H7 (cell line): Measurements from ENCODE around the gene C3orf20. TPM values are rescaled to one million over a fixed set of nuclear protein-coding genes. Genes with fewer than 3 reads are reported as not detected.
"Not testable (repeated sequence)": the region's sequence is repeated elsewhere in the genome, so short reads cannot be mapped to it uniquely, and the experiment has no call there.

Experiments
- DNase-seq: peaks from one replicate; pipeline ENCODE4 v3.0.0; 2012
- H3K27me3 ChIP-seq: 2 replicates; pipeline ENCODE4 v1.6.0; 2011; ENCODE audit warnings: mild to moderate bottlenecking, low read length; ENCODE audit not compliant: control insufficient read depth, insufficient read depth
- H3K36me3 ChIP-seq: replicated peaks from 2 replicates; pipeline ENCODE4 v1.5.1; 2011; ENCODE audit warnings: low read length; ENCODE audit not compliant: control insufficient read depth, insufficient read depth
- H3K4me3 ChIP-seq: 2 replicates; pipeline ENCODE4 v1.5.1; 2011; ENCODE audit warnings: low read depth, mild to moderate bottlenecking, control low read depth, low read length, moderate library complexity; ENCODE audit not compliant: insufficient read depth
- total RNA-seq: library from RNA; depleted of rRNA; stranded (reverse); fragments of >200 nt; shearing (Covaris generic); gene quantifications from 2 replicates; pipeline ENCODE4 v1.2.3, GENCODE V29; 2014

Gene C3orf20
- total RNA-seq, 1 experiment from 2014 or later: 0.07 TPM

DNA sequence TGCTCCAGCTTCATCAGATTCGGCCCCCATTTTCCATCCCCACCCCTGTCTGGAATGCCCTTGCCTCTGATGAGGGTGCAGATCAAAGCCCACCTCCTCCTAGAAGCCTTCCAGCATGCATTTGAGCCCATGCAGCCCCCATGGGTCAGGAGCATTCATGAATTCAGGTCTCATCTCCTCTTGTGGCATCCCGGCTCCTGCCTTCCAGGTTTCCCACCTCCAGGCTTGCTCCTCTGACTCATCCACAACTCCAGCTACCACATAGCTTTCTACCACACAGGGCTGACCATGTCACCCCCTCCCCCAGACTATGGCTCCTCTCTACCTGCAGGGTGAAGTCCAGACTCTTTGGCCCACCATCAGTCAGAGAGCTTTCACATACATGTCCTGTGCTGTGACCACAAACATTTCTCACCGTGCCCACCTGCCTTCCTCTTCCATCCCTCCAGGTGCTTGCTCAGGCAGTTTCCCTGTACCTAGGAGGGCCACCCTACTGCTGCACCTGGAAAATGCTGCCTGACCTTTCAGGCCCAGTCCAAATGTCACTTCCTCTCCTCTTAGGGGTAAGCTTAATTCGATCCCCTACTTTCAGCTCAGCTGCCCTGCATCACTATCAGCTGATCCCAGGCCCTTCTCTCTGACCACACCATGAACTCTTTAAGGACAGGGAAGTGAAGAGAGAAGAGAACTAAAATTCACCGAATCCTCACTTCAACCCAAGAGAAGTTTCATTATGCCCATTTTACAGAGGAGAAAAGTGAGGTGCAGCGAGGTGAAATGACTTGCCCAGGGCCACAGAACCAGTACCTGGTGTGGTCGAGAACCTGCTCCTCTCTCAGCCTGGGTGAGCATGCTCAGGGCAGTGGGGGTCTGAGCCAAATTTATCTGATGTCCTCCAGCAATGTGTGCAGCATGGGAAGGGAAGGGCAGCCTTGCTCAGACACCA is 130.2 kb downstream of the C3orf20 start:
- DNase-seq: no peak
- no peak overlapping the region for H3K4me3 ChIP-seq
- peaks cover 15% of the 10 kb centered on the region for H3K27me3 ChIP-seq
- H3K36me3 ChIP-seq: no peaks in the 10 kb centered on the region

DNA sequence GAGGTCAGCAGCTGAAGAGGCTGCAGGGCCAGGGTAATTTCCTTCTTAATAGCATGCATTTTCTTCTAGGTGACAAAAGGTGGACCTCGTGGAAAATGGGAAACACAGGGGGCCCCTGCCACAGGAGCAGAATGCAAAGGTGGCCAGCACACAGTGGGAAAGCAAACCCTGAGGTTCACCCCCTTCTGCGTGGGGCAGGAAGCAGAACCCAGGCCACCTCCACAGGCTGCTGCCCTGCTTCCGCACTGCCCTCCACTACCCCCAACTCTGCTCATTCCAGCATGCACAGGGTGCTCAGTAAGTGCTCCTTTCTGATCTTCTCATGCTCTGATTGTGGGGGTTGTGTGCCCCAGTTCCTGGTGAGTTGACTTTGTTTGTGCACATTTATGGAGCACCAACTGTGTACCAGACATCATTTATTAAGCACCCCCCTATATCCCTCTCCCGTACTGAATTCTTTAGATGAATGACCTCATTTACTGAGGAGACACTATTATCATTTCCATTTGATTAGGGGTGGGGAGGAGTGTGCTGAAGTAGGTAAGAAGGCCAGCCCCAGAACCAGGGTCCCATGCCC is 131.1 kb downstream of the C3orf20 start:
- Histone ChIP-seq H3K27me3 (peaks cover 20% of the 10 kb centered on the region), H3K4me3 (no peak overlapping the region)
- no peak for DNase-seq

DNA sequence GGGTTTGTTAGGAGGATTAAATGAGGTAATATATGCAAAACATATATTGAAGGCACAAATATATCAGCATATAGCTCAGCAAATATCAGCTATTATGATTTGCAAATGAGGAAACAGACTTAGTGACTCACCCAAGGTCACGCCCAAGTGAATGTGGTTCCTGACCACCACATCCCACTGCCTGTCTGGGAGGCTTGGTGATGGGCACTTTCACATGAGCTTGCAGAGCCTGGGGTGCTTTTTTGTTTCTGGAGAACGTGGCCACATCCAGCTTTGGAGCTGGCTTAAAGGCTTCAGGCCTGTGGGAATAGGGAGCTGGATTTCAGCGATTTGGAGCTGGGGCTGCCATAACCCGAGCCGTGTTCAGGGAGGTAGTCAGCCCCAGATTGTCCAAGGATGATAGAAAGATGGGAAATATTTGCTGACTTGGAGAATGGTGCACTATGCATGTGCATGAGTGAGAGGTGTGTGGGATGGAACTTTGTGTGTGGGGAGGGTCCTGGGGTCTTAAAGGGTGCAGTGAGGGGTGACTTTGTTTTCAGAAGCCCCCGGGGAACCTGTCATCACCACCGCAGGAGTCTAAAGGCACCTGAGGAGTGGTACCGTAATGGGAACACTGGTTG is 131.8 kb downstream of the C3orf20 start:
- peaks cover 26% of the 10 kb centered on the region for H3K27me3 ChIP-seq

More for the DNA sequence above, 131.1 kb downstream of the C3orf20 start:
- no peaks in the 10 kb centered on the region for H3K36me3 ChIP-seq

DNA sequence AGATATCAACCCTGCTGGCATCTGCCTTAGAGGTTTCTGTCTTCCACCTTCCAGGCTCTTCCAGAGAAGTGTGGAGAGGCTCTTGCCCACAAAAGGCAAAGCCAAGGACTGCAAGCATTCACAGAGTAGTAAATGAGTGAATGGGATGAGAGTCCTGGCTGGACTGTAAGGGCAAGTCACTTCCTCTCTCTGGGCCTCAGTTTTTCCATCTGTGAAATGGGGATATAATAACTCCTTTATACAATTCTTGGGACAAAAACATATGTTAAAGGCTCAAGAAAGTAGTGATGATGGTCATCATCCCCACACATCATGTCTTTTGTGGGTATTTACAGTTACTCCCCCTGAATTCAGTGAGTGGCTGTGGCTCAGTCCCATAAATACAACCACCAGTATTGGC is 133.1 kb downstream of the C3orf20 start:
- no peaks in the 10 kb centered on the region for H3K36me3 ChIP-seq
- H3K27me3 ChIP-seq: peaks cover 26% of the 10 kb centered on the region

More for the DNA sequence above, 131.8 kb downstream of the C3orf20 start:
- Histone ChIP-seq H3K36me3 (no peaks in the 10 kb centered on the region), H3K4me3 (no peak overlapping the region)
- no peak for DNase-seq

DNA sequence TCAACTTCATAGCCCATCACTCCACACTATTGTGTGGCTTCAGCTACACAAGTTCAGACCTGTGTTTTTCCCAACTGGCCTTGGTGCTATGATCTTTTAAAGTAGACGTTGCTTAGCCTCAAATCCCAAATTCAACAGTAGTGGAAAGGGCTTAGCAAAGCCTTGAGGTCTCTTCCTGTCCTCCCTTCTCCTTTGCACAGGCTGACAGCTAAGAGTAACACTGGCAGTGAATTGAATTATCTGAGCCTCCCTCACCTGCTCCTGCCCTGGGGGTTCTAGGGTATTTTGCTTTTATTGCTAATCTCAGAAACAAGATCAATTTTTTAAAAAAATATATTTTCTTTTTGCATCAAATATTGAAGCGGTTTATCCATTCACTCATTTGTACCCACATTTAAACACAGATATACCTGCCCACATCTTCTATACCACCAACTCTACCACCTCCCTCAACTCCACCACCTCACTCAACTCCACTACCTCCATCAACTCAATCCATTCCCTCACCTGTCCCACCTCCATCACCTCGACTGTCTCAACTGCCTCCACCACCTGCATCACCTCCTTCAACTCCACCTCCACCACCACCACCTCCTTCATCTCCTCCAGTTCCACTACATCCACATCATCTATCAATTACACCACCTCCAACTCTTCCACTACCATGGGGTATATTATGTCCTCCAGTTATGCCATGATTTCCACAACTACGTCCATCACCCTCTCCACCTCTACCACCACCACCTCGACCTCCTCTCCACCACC is 133.7 kb downstream of the C3orf20 start:
- H3K27me3 ChIP-seq: peaks cover 26% of the 10 kb centered on the region
- no peaks in the 10 kb centered on the region for H3K36me3 ChIP-seq
- no peak for DNase-seq
- no peak overlapping the region for H3K4me3 ChIP-seq

More for the DNA sequence above, 133.1 kb downstream of the C3orf20 start:
- no peak overlapping the region for H3K4me3 ChIP-seq
- no peak for DNase-seq

DNA sequence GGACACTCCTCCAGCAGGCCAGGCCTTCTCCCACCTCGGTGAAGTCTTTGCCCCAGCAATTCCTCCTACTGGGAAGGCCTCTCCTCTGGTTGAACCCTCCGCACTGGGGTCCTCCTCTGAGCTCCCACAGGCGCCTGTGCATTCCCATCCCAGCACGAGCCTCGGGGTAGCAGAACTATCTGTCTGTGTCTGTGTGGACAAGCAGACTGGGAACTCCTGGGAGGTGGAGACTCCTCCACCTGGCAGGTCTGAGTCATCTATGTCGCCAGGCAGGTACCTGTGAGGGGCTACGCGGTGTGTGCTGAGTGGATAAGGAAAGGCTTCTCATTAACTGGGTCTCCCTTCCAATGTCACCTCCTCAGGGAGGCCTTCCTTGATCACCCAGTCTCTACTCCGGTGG is 134.7 kb downstream of the C3orf20 start:
- H3K27me3 ChIP-seq: peaks cover 26% of the 10 kb centered on the region

DNA sequence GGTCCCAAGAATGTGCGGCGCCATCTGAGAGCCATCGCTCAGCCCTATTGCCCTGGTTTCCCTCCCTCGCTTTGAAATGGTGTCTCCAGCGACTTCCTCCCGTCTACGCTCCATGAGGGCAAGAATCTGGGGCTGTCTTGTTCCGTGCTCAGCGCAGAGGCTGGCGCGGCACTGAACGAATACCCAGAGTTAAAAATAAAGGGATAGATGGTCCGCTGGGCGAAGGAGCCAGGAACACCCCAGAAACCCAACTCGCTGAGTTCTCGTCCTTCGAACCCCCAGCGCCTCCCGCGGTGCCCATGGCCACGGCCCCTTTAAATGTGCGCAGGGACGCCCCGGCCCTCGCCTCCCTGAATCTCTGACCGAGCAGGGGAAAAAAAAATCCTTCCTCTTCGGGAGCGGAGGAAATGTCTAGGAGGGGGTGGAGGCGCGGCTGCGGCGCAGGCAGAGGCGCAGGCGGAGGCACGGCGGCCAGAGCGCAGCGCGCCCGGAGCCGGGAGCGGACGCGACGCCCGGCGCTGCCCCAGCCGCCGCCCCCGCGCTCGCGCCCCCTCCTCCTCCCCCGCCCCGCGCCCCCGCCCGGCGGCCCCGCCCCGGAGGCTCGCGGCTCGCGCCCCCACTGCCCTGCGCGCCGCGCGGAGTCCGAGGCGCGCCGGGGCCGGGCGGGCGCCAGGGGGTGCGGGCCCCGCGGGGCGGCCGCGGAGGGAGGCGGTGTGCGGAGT is 135.3 kb downstream of the C3orf20 start:
- DNase-seq: peak; percentile 93

More for the DNA sequence above, 134.7 kb downstream of the C3orf20 start:
- peak overlapping the region; percentile 55 for H3K4me3 ChIP-seq
- H3K36me3 ChIP-seq: not testable (repeated sequence)
- peak; percentile 66 for DNase-seq

DNA sequence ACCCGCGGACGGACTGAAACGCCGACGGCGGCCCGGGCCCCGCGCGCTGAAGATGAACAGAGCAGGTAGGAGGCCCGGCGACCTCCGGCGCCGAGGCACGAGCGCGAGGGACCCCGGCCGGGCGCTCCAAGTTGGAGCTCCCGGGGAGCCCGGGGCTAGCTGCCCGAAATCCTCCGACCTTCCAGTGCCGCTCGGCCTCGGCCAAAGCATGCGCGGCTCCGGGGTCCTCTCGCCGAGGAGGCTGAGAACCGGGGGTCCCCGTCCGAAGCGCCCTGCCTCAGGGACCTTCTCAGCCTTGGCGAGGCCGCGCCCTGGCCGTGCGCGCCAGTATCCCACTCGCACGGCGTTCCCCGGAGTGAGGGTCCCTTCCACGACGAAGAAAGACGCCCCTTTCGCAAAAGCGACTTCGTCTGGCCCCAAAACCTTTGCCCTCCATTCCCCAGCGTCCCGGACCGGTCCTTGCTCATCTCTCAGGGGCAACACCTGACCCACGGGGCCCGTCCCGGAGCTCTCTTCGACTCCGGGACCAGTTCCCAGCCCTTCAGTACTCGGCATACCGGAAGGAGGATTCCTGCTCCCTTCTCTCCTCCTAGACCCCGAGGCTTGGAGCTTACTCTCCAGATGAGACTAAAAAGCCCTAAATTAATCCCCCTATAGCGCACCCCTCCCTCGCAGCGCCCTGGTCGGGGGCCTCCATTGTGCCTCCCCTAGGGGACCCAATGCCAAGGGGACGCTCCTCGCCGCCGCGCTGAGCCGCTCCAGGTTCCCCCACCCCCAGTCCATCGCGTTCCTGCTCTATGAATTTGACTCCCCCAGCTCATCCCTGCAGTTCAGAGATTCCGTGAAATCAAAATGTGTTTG is 136.1 kb downstream of the C3orf20 start:
- Histone ChIP-seq H3K4me3 (peak overlapping the region; percentile 78), H3K27me3 (peaks cover 26% of the 10 kb centered on the region), H3K36me3 (no peaks in the 10 kb centered on the region)
- peak; percentile 87 for DNase-seq

More for the DNA sequence above, 135.3 kb downstream of the C3orf20 start:
- peaks cover 26% of the 10 kb centered on the region for H3K27me3 ChIP-seq
- H3K36me3 ChIP-seq: no peaks in the 10 kb centered on the region
- H3K4me3 ChIP-seq: peak overlapping the region; percentile 78

DNA sequence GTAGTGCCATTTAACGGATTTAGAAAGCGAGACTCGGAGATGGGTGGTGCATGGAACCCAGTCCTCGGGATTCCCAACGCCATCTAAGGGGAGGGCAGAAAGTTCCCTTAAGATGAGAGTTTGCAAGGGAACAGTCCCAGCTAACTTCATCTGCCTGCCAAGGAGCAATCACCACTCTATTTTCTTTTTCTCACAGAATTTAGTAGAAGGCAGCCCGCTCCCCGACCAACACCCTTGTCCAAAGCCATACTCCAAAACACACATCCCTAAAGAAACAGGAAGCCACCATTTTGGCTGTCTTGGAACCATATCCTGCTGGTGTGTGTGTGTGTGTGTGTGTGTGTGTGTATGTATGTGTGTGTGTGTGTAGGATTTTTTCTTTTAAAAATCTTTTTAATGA is 136.7 kb downstream of the C3orf20 start:
- Histone ChIP-seq H3K36me3 (no peaks in the 10 kb centered on the region), H3K4me3 (peak overlapping the region; percentile 78), H3K27me3 (peaks cover 26% of the 10 kb centered on the region)
- no peak for DNase-seq

DNA sequence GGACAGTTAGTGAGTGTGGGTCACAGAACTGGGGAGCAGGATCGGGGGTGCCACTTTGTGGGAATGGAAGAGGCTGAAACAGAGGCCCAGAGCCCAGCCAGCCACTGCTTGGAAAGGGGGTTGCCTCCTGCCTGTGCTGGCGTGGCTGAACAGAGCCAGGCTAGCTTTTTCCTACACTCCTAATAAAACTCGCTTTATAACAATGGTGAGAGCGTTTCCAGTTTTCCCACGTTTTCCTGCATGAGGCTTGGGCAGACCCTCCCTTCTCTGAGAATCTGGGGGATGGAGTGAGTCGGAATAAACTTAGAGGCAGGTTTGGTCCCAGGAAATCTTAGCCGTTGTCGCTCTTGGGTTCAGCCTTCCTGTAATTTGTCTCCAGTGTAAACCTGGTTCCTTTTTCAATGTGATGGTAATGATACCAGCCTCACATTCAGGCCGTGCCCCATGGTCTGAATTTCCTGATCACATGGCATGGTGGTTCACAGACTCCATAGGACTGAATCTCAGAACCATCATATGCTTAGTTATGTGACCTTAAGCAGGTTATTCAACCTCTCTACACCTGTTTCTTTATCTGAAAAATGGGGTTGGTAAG is 137.4 kb downstream of the C3orf20 start:
- Histone ChIP-seq H3K27me3 (peaks cover 26% of the 10 kb centered on the region), H3K36me3 (no peaks in the 10 kb centered on the region), H3K4me3 (no peak overlapping the region)
- no peak for DNase-seq

DNA sequence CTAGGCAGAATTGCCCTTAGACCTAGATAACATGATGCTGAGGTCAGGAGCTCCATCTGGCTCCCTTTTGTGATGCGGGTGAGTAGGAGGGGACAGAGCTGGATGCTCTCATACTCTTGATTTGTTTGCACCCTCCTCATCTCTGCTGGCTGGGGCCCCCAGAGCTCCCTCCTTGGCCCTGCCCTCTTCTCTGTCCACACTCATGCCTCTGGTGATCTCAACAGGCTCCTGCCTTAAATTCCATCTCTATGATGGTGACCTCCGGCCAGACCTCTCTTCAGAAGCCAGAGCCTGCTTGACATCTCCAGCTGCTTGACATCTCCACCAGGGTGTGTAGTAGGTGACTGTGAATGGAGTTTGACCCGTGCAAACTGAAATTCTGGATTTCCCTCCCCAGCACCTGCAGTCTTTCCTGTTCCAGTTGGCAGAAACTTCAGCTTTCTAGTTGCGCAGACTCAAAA is 139.5 kb downstream of the C3orf20 start:
- peaks cover 3% of the 10 kb centered on the region; the same call in 1 of the 2 replicates for H3K36me3 ChIP-seq
- no peak for DNase-seq
- H3K4me3 ChIP-seq: no peak overlapping the region
- H3K27me3 ChIP-seq: peaks cover 17% of the 10 kb centered on the region

DNA sequence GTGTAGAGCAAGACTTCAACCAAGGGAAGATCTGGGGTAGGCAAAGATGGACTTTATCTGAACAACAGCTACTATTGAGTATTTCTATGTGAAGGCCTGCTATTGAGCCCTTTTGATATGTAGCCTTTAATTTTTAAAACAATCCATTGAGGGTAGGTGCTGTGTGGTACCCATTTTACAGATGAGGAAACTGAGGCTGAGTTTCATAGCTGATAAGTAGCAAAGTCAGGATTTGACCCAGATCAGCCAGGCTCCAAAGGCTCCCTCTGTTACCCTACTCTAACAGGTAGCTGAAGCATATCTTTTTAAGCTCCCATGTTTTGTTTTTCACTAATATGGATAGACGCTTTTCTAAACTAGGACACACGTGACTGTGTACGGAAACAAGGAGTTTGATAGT is 141.4 kb downstream of the C3orf20 start:
- peaks cover 6% of the 10 kb centered on the region for H3K36me3 ChIP-seq
- H3K4me3 ChIP-seq: no peak overlapping the region
- peaks cover 3% of the 10 kb centered on the region for H3K27me3 ChIP-seq
- no peak for DNase-seq
